Kidney epithelial cell (primary cell): Measurements from ENCODE around the gene GON4L. TPM values are rescaled to one million over a fixed set of nuclear protein-coding genes. Genes with fewer than 3 reads are reported as not detected.

Source experiments
- DNase-seq: peaks from one replicate; pipeline ENCODE4 v3.0.0-alpha.2; 2010; ENCODE audit warnings: low read depth
- H3K27me3 ChIP-seq: 2 replicates; pipeline ENCODE4 v1.6.0; 2011; ENCODE audit warnings: low read length; ENCODE audit not compliant: control insufficient read depth, insufficient read depth
- H3K36me3 ChIP-seq: 2 replicates; pipeline ENCODE4 v1.5.1; 2011; ENCODE audit warnings: low read length; ENCODE audit not compliant: control insufficient read depth, insufficient read depth
- H3K4me3 ChIP-seq: 2 replicates; pipeline ENCODE4 v1.5.1; 2011; ENCODE audit warnings: low read depth, mild to moderate bottlenecking, control low read depth, low read length
- total RNA-seq: library from RNA; depleted of rRNA; stranded (reverse); fragments of >200 nt; gene quantifications from 2 replicates; pipeline ENCODE4 v1.2.3, GENCODE V29; 2015
- TF ChIP-seq, protein P1 (sequence below): IDR thresholded peaks from 2 replicates; pipeline ENCODE4 v1.5.1; 2011; ENCODE audit warnings: mild to moderate bottlenecking, moderate library complexity, low read length, control low read depth, inconsistent platforms; ENCODE audit not compliant: insufficient read depth, poor library complexity, severe bottlenecking

GON4L gene
- total RNA-seq, 1 donor from 2014 or later: 25.3 TPM

DNA sequence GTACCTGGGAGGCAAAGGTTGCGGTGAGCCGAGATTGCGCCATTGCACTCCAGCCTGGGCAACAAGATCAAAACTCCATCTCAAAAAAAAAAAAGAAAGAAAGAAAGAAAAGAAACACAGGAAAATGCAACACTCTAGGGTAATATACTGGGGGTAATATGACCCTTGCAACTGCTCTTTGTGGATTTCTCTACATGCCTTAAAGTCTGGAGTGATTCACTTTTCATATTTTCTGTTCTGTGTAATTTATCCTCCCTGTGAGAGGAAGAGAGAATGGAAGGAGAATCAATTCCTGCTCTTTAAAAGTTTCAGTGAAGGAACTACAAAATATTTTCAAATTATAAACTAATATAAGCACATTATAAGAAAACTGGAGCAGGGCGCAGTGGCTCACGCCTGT, 31.5 kb upstream of the GON4L start:
- DNase-seq: no peak
- H3K4me3 ChIP-seq: no peak overlapping the region
- TF ChIP-seq, protein P1, sequence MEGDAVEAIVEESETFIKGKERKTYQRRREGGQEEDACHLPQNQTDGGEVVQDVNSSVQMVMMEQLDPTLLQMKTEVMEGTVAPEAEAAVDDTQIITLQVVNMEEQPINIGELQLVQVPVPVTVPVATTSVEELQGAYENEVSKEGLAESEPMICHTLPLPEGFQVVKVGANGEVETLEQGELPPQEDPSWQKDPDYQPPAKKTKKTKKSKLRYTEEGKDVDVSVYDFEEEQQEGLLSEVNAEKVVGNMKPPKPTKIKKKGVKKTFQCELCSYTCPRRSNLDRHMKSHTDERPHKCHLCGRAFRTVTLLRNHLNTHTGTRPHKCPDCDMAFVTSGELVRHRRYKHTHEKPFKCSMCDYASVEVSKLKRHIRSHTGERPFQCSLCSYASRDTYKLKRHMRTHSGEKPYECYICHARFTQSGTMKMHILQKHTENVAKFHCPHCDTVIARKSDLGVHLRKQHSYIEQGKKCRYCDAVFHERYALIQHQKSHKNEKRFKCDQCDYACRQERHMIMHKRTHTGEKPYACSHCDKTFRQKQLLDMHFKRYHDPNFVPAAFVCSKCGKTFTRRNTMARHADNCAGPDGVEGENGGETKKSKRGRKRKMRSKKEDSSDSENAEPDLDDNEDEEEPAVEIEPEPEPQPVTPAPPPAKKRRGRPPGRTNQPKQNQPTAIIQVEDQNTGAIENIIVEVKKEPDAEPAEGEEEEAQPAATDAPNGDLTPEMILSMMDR: no peak
- no peaks in the 10 kb centered on the region for H3K36me3 ChIP-seq
- H3K27me3 ChIP-seq: no peaks in the 10 kb centered on the region

DNA sequence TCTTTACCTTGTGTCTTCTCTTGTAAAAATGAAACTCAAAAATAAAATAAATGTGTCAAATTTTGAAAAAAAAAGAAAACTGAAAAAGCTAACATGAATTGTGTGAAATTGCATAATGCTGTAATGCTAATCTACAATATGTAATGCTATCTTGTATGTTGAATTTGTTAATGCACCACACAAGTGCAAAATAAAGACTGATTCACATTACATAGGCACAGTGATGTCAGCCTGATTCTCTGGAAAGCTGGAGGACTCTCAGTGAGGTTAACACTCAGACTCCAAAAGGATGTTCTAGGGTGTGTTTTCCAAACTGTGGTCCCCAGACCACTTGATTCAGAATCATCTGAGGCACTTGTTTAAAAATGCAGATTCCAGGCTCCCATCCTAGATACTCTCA, 28.0 kb upstream of the GON4L start:
- Histone ChIP-seq H3K27me3 (no peaks in the 10 kb centered on the region), H3K4me3 (no peak overlapping the region), H3K36me3 (no peaks in the 10 kb centered on the region)
- TF ChIP-seq, protein P1: no peak
- DNase-seq: no peak

DNA sequence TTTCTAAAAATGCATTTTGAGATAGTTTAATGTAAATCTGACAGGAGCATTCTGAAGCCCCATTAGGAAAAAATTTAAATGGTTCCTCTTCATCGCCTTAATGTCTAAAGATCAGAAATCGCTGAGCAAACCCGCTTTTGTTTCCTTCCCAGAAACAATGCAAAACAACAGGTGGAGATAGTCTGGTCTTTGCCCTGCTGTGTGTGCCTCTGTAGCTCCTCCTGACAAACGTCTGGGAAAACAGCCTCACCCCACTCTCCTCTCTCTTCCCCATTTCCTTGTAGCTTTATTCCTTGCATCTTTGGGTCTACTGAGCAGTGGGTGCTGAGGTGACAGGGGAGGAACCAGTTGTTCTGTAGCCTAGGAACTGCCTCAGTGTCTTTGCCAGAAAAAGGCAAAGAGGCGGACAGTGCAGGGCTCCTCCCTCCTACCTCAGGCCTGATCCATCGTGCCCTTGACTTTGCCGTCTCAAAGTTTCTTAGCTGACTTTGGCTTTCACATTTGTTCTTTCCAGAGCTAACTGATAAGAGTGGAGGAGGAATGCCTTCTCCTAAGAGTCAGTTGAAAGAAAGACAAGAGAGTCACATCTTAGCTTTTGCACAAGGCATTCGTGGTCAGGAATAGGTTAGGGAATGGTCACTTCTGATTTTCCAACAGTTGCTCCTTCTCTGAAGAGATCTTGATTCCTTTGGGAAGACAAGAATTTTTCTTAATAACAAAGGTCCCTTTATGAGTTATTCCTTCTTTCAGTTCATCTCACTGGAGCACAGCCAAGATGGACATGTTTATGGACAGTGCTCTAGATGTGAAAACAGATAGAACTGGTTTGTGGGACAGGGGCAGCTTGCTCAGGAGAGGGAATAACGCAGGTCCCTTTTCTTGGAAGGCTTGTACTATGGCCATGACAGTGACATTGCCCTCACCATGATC, 27.3 kb upstream of the GON4L start:
- Histone ChIP-seq H3K27me3 (no peaks in the 10 kb centered on the region), H3K36me3 (no peaks in the 10 kb centered on the region), H3K4me3 (no peak overlapping the region)
- TF ChIP-seq, protein P1: no peak
- no peak for DNase-seq

DNA sequence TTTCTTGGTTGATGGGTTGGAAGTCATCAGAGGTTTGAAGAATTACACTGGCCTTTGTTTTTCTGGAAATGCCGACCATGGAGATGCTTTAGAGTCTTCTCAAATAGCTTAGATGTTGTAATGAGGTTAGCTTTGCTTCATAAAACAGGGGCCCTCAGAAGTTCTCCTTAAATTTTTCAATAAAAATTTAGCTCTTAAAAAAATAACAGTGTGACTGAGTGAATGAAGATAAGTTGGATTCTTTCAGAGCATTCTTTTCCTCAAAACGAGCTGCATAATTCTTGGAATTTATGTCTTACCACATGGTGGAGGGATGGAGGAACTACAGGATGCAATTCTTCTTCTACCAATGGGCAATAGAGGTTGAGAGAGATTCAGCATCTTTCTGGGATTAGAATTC, 25.8 kb upstream of the GON4L start:
- TF ChIP-seq, protein P1: no peak
- Histone ChIP-seq H3K27me3 (no peaks in the 10 kb centered on the region), H3K36me3 (no peaks in the 10 kb centered on the region), H3K4me3 (no peak overlapping the region)
- DNase-seq: no peak

DNA sequence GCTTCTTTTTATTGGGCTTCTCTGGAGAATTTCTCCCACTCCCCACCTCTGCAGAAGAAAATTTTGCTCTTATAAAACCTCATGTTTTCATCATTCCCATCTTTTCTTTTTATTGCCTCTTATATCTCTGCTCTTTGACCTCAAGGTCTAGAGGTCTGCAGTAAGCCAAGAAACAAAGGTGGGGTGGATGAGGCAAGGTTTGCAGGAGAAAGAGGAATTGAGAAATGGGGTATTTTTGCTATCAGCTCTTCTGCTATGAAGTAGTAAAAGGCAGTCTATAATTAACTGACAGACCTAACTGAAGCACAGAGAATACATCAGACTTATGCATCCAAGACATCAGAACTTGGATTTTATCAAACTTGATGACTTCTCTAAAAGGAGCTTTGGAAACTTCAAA, 25.2 kb upstream of the GON4L start:
- no peak for DNase-seq
- Histone ChIP-seq H3K36me3 (no peaks in the 10 kb centered on the region), H3K4me3 (no peak overlapping the region), H3K27me3 (no peaks in the 10 kb centered on the region)
- TF ChIP-seq, protein P1: no peak
